Hepatic stellate cell (primary cell): Measurements from ENCODE around the gene UTF1.

ENCODE experiments used
- DNase-seq: peaks from one replicate; pipeline ENCODE4 v3.0.0; 2011; ENCODE audit warnings: low spot score

Gene UTF1

GRCh38 chr10:133279326-133280226 is 49.6 kb downstream of the UTF1 start:
- no peak for DNase-seq

GRCh38 chr10:133280391-133281059 is 50.5 kb downstream of the UTF1 start:
- DNase-seq: no peak

GRCh38 chr10:133281084-133281483 is 51.1 kb downstream of the UTF1 start:
- no peak for DNase-seq
